ENCODE results near the gene LATS1. TPM values are rescaled to one million over a fixed set of nuclear protein-coding genes. Genes with fewer than 3 reads are reported as not detected.
"Not testable (repeated sequence)": the region's sequence is repeated elsewhere in the genome, so short reads cannot be mapped to it uniquely, and the experiment has no call there.

Gene LATS1
- total RNA-seq, 1 donor from 2014 or later: 27.9 TPM

GRCh38 chr6:149686230-149686629 lies 31.7 kb downstream of the LATS1 start:
- Histone ChIP-seq H3K9ac (ENCODE audit: low read length) (no peak overlapping the region), H3K4me3 (ENCODE audit: insufficient read depth, low read depth, low read length) (no peak overlapping the region), H3K27ac (ENCODE audit: low read depth, low read length) (no peak overlapping the region), H4K20me1 (ENCODE audit: insufficient read depth, low read length) (peaks cover 32% of the 10 kb centered on the region), H3K9me3 (ENCODE audit: insufficient read depth, low read depth, low read length) (no peaks in the 10 kb centered on the region), H3K4me1 (ENCODE audit: insufficient read depth, low read length) (no peaks in the 10 kb centered on the region), H3K36me3 (ENCODE audit: insufficient read depth, low read length) (peaks cover 11% of the 10 kb centered on the region), H3K4me2 (ENCODE audit: low read length) (no peak overlapping the region), H2AFZ (ENCODE audit: low read depth, low read length) (no peak overlapping the region), H3K79me2 (ENCODE audit: insufficient read depth, low read length) (peaks cover 31% of the 10 kb centered on the region), H3K27me3 (ENCODE audit: insufficient read depth, low read length) (no peaks in the 10 kb centered on the region)
- Mint-ChIP-seq H3K36me3 (ENCODE audit: low read depth, unreplicated experiment) (peaks cover 6% of the 10 kb centered on the region), H3K4me1 (ENCODE audit: low read depth, unreplicated experiment) (peaks cover 12% of the 10 kb centered on the region), H3K4me3 (ENCODE audit: unreplicated experiment) (no peak overlapping the region), H3K9me3 (ENCODE audit: unreplicated experiment) (no peaks in the 10 kb centered on the region), H3K27ac (ENCODE audit: unreplicated experiment) (no peak overlapping the region), H3K27me3 (ENCODE audit: low read depth, unreplicated experiment) (no peaks in the 10 kb centered on the region)
- FAIRE-seq (no peak), DNase-seq (ENCODE audit: low read depth) (no peak)
- TF ChIP-seq, protein P1, sequence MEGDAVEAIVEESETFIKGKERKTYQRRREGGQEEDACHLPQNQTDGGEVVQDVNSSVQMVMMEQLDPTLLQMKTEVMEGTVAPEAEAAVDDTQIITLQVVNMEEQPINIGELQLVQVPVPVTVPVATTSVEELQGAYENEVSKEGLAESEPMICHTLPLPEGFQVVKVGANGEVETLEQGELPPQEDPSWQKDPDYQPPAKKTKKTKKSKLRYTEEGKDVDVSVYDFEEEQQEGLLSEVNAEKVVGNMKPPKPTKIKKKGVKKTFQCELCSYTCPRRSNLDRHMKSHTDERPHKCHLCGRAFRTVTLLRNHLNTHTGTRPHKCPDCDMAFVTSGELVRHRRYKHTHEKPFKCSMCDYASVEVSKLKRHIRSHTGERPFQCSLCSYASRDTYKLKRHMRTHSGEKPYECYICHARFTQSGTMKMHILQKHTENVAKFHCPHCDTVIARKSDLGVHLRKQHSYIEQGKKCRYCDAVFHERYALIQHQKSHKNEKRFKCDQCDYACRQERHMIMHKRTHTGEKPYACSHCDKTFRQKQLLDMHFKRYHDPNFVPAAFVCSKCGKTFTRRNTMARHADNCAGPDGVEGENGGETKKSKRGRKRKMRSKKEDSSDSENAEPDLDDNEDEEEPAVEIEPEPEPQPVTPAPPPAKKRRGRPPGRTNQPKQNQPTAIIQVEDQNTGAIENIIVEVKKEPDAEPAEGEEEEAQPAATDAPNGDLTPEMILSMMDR (IDR thresholded peaks at IDR 0.05; ENCODE audit: insufficient read depth, low read depth, low read length): no peak
- TF ChIP-seq EZH2 (IDR thresholded peaks at IDR 0.05; ENCODE audit: insufficient read depth, low read length): no peak

GRCh38 chr6:149683256-149683859 lies 34.5 kb downstream of the LATS1 start:
- H4K20me1 ChIP-seq (ENCODE audit: insufficient read depth, low read length): peaks cover 26% of the 10 kb centered on the region
- H3K4me1 ChIP-seq (ENCODE audit: insufficient read depth, low read length): no peaks in the 10 kb centered on the region
- DNase-seq (ENCODE audit: low read depth): no peak
- peaks cover 19% of the 10 kb centered on the region for H3K36me3 ChIP-seq (ENCODE audit: insufficient read depth, low read length)
- FAIRE-seq: no peak
- H3K4me3 Mint-ChIP-seq (ENCODE audit: unreplicated experiment): no peak overlapping the region
- TF ChIP-seq, protein P1 (IDR thresholded peaks at IDR 0.05; ENCODE audit: insufficient read depth, low read depth, low read length): no peak
- no peak for TF ChIP-seq EZH2 (IDR thresholded peaks at IDR 0.05; ENCODE audit: insufficient read depth, low read length)
- H3K27me3 ChIP-seq (ENCODE audit: insufficient read depth, low read length): no peaks in the 10 kb centered on the region
- H3K36me3 Mint-ChIP-seq (ENCODE audit: low read depth, unreplicated experiment): peaks cover 12% of the 10 kb centered on the region
- no peaks in the 10 kb centered on the region for H3K9me3 Mint-ChIP-seq (ENCODE audit: unreplicated experiment)
- peaks cover 32% of the 10 kb centered on the region for H3K79me2 ChIP-seq (ENCODE audit: insufficient read depth, low read length)
- no peaks in the 10 kb centered on the region for H3K9me3 ChIP-seq (ENCODE audit: insufficient read depth, low read depth, low read length)
- no peaks in the 10 kb centered on the region for H3K27me3 Mint-ChIP-seq (ENCODE audit: low read depth, unreplicated experiment)
- H2AFZ ChIP-seq (ENCODE audit: low read depth, low read length): no peak overlapping the region
- no peak overlapping the region for H3K27ac Mint-ChIP-seq (ENCODE audit: unreplicated experiment)
- H3K4me2 ChIP-seq (ENCODE audit: low read length): no peak overlapping the region
- H3K9ac ChIP-seq (ENCODE audit: low read length): no peak overlapping the region
- H3K4me1 Mint-ChIP-seq (ENCODE audit: low read depth, unreplicated experiment): peaks cover 12% of the 10 kb centered on the region
- H3K27ac ChIP-seq (ENCODE audit: low read depth, low read length): no peak overlapping the region
- no peak overlapping the region for H3K4me3 ChIP-seq (ENCODE audit: insufficient read depth, low read depth, low read length)

DNA sequence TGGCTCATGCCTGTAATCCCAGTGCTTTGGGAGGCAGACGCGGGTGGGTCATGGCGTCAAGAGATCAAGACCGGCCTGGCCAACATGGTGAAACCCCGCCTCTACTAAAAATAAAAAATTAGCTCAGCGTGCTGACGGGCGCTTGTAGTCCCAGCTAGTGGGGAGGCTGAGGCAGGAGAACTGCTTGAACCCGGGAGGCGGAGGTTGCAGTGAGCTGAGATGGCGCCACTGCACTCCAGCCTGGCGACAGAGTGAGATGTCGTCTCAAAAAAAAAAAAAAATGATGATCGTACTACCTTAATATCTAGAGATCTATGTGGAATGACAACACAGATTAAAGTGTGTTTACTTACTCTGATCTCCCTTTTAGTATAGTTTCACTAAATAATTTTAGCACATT lies 36.1 kb downstream of the LATS1 start:
- not testable (repeated sequence) for H2AFZ ChIP-seq (ENCODE audit: low read depth, low read length); H3K4me1 ChIP-seq (ENCODE audit: insufficient read depth, low read length); H3K27ac Mint-ChIP-seq (ENCODE audit: unreplicated experiment); H3K27me3 ChIP-seq (ENCODE audit: insufficient read depth, low read length); H3K9me3 ChIP-seq (ENCODE audit: insufficient read depth, low read depth, low read length); H3K4me2 ChIP-seq (ENCODE audit: low read length); H3K9me3 Mint-ChIP-seq (ENCODE audit: unreplicated experiment); H3K4me3 Mint-ChIP-seq (ENCODE audit: unreplicated experiment); H3K27ac ChIP-seq (ENCODE audit: low read depth, low read length); DNase-seq (ENCODE audit: low read depth); H3K4me3 ChIP-seq (ENCODE audit: insufficient read depth, low read depth, low read length); H3K27me3 Mint-ChIP-seq (ENCODE audit: low read depth, unreplicated experiment); FAIRE-seq; H3K9ac ChIP-seq (ENCODE audit: low read length)
- Mint-ChIP-seq H3K36me3 (ENCODE audit: low read depth, unreplicated experiment) (peaks cover 12% of the 10 kb centered on the region), H3K4me1 (ENCODE audit: low read depth, unreplicated experiment) (peaks cover 10% of the 10 kb centered on the region)
- peaks cover 32% of the 10 kb centered on the region for H3K79me2 ChIP-seq (ENCODE audit: insufficient read depth, low read length)
- H3K36me3 ChIP-seq (ENCODE audit: insufficient read depth, low read length): peaks cover 20% of the 10 kb centered on the region
- H4K20me1 ChIP-seq (ENCODE audit: insufficient read depth, low read length): peaks cover 29% of the 10 kb centered on the region
